Neutrophil (primary cell): Measurements from ENCODE around the gene PPP6C.

Source experiments
- H3K27ac ChIP-seq: fragments of 200-600 bp; sonication (generic); 2 replicates; pipeline ENCODE4 v1.5.1; 2016; ENCODE audit warnings: mild to moderate bottlenecking, moderate library complexity
- H3K27me3 ChIP-seq: fragments of 200-600 bp; sonication (generic); 2 replicates; pipeline ENCODE4 v1.6.0; 2016; ENCODE audit warnings: mild to moderate bottlenecking
- H3K36me3 ChIP-seq: fragments of 200-600 bp; sonication (generic); 2 replicates; pipeline ENCODE4 v1.5.1; 2017
- H3K4me1 ChIP-seq, 2 experiments: fragments of 200-600 bp in 1 of 2; sonication (generic) in 1 of 2; 1 replicate in 1 of 2; 2 replicates in 1 of 2; pipeline versions ENCODE4 v1.5.1 to v1.6.1; 2013 to 2016; ENCODE audit warnings: low read depth in 1 of 2, low read length in 1 of 2, mild to moderate bottlenecking in 1 of 2, moderate library complexity in 1 of 2; ENCODE audit not compliant: control insufficient read depth in 1 of 2, insufficient read depth in 1 of 2
- H3K4me3 ChIP-seq, 2 experiments: fragments of 200-600 bp in 1 of 2; sonication (generic) in 1 of 2; 1 replicate in 1 of 2; 2 replicates in 1 of 2; pipeline ENCODE4 v1.5.1; 2013 to 2016; ENCODE audit warnings: low read depth in 1 of 2, low read length in 1 of 2, mild to moderate bottlenecking in 1 of 2, moderate library complexity in 1 of 2
- H3K9me3 ChIP-seq: fragments of 200-600 bp; sonication (generic); 2 replicates; pipeline ENCODE4 v1.5.1; 2016
- CTCF ChIP-seq: fragments of 200-600 bp; sonication (generic); IDR thresholded peaks from 2 replicates; pipeline ENCODE4 v1.5.1; 2016; ENCODE audit warnings: antibody characterized with exemption

PPP6C gene

GRCh38 chr9:125099816-125100215, 89.8 kb downstream of the PPP6C start:
- TF ChIP-seq CTCF = no peak
- H3K9me3 ChIP-seq = no peaks in the 10 kb centered on the region

More at GRCh38 chr9:125099816-125100215, 89.8 kb downstream of the PPP6C start:
- H3K27ac ChIP-seq = no peak overlapping the region
- no peak overlapping the region for H3K4me3 ChIP-seq
- H3K4me1 ChIP-seq = no peaks in the 10 kb centered on the region
- H3K27me3 ChIP-seq = no peaks in the 10 kb centered on the region
- H3K36me3 ChIP-seq = no peaks in the 10 kb centered on the region
